H1 (cell line): ENCODE data around the gene TMEM179B. TPM values are rescaled to one million over a fixed set of nuclear protein-coding genes. Genes with fewer than 3 reads are reported as not detected.

ENCODE experiments used
- CTCF ChIA-PET: fragments of 300-600 bp; sonication (Branson Sonifier 250); formaldehyde crosslinking; loops from one replicate; lab custom pipeline; 2021; ENCODE audit not compliant: partially characterized antibody; lab: Charles Lee
- POLR2A ChIA-PET: fragments of 300-600 bp; sonication (Branson Sonifier 250); formaldehyde crosslinking; loops from one replicate; lab custom pipeline; 2021; ENCODE audit warnings: inconsistent platforms; ENCODE audit not compliant: partially characterized antibody; lab: Charles Lee
- DNase-seq, 2 experiments: peaks; one replicate each; pipeline versions ENCODE4 v3.0.0 to v3.0.0-alpha.2; 2010 to 2022; ENCODE audit warnings: low spot score in 2 of 2, low read depth in 1 of 2, mixed read lengths in 1 of 2
- FAIRE-seq: peaks from 2 replicates; lab custom pipeline; 2011; peaks lifted over from hg19 to GRCh38; lab: Jason Lieb, UNC
- H2AFZ ChIP-seq: 2 replicates; pipeline ENCODE4 v1.8.1; 2012; ENCODE audit warnings: low read length, inconsistent platforms
- H2AK5ac ChIP-seq: 2 replicates; pipeline ENCODE4 v1.6.1; 2013; ENCODE audit warnings: low read depth, low read length
- H2BK120ac ChIP-seq: replicated peaks from 2 replicates; pipeline ENCODE3; 2013; ENCODE audit warnings: low read depth, low read length, inconsistent platforms
- H2BK12ac ChIP-seq: 2 replicates; pipeline ENCODE4 v1.6.1; 2013; ENCODE audit warnings: low read depth, low read length
- H2BK15ac ChIP-seq: 2 replicates; pipeline ENCODE4 v1.6.1; 2013; ENCODE audit warnings: low read length
- H2BK20ac ChIP-seq: 2 replicates; pipeline ENCODE4 v1.6.1; 2013; ENCODE audit warnings: low read length
- H2BK5ac ChIP-seq: 2 replicates; pipeline ENCODE4 v1.6.1; 2013; ENCODE audit warnings: low read depth, low read length
- H3K14ac ChIP-seq: 2 replicates; pipeline ENCODE4 v1.6.1; 2013; ENCODE audit warnings: inconsistent platforms; ENCODE audit not compliant: insufficient read length
- H3K18ac ChIP-seq: 2 replicates; pipeline ENCODE4 v1.6.1; 2013; ENCODE audit warnings: low read length; ENCODE audit errors: extremely low read depth
- H3K23ac ChIP-seq: 2 replicates; pipeline ENCODE4 v1.6.1; 2013; ENCODE audit warnings: inconsistent platforms; ENCODE audit not compliant: insufficient read length
- H3K23me2 ChIP-seq: 2 replicates; pipeline ENCODE4 v1.6.1; 2013; ENCODE audit warnings: low read depth, low read length
- H3K27ac ChIP-seq: 2 replicates; pipeline ENCODE4 v1.6.1; 2011; ENCODE audit warnings: low read depth, low read length, inconsistent platforms
- H3K27me3 ChIP-seq, 4 experiments: replicated peaks in 1 of 4; 1 replicate in 1 of 4; 2 replicates in 3 of 4; pipeline versions ENCODE4 v1.6.1 to v1.8.1; 2011 to 2013; ENCODE audit warnings: low read length in 3 of 4, mild to moderate bottlenecking in 3 of 4, inconsistent platforms in 2 of 4, mixed read lengths in 2 of 4, moderate library complexity in 1 of 4; ENCODE audit not compliant: control insufficient read depth in 3 of 4, insufficient read depth in 3 of 4; ENCODE audit errors: extremely low read depth in 1 of 4
- H3K36me3 ChIP-seq, 4 experiments: 2 replicates each; pipeline versions ENCODE4 v1.6.1 to v1.8.1; 2011 to 2013; ENCODE audit warnings: mild to moderate bottlenecking in 4 of 4, low read length in 3 of 4, moderate library complexity in 2 of 4, control low read depth in 1 of 4, inconsistent platforms in 1 of 4; ENCODE audit not compliant: insufficient read depth in 4 of 4, control insufficient read depth in 2 of 4
- H3K4ac ChIP-seq: replicated peaks from 2 replicates; pipeline ENCODE3; 2013; ENCODE audit warnings: low read length, low read depth, mixed read lengths, inconsistent platforms; ENCODE audit not compliant: insufficient read length
- H3K4me1 ChIP-seq, 4 experiments: replicated peaks in 1 of 4; 1 replicate in 1 of 4; 2 replicates in 3 of 4; pipeline versions ENCODE4 v1.6.1 to v1.8.1; 2011 to 2013; ENCODE audit warnings: low read length in 3 of 4, inconsistent platforms in 2 of 4, mixed read lengths in 1 of 4; ENCODE audit not compliant: insufficient read depth in 4 of 4, control insufficient read depth in 3 of 4
- H3K4me2 ChIP-seq, 2 experiments: 2 replicates each; pipeline versions ENCODE4 v1.6.1 to v1.8.1; 2011 to 2013; ENCODE audit warnings: low read depth in 2 of 2, low read length in 2 of 2, control low read depth in 1 of 2, inconsistent platforms in 1 of 2, mild to moderate bottlenecking in 1 of 2; ENCODE audit not compliant: insufficient read depth in 1 of 2
- H3K4me3 ChIP-seq, 4 experiments: fragments of 200-600, 300-600 bp in 1 of 4; sonication (generic), shearing (Covaris generic), sonication (Bioruptor Twin) in 1 of 4; 2 replicates each; pipeline versions ENCODE4 v1.5.1 to v1.8.1; 2011 to 2016; ENCODE audit warnings: low read length in 4 of 4, low read depth in 3 of 4, control low read depth in 2 of 4, inconsistent platforms in 2 of 4, mild to moderate bottlenecking in 2 of 4, mixed read lengths in 1 of 4, moderate library complexity in 1 of 4; ENCODE audit not compliant: insufficient read depth in 2 of 4; ENCODE audit errors: extremely low read depth in 1 of 4
- H3K56ac ChIP-seq: replicated peaks from 2 replicates; pipeline ENCODE3; 2013; ENCODE audit warnings: low read depth, mild to moderate bottlenecking, mixed read lengths, low read length, inconsistent platforms; ENCODE audit not compliant: insufficient read length
- H3K79me1 ChIP-seq: 2 replicates; pipeline ENCODE4 v1.6.1; 2013; ENCODE audit warnings: low read depth, low read length, control low read depth
- H3K79me2 ChIP-seq, 2 experiments: 2 replicates each; pipeline versions ENCODE4 v1.6.1 to v1.8.1; 2012 to 2013; ENCODE audit warnings: low read length in 2 of 2, mild to moderate bottlenecking in 2 of 2, inconsistent platforms in 1 of 2; ENCODE audit not compliant: insufficient read depth in 2 of 2, control insufficient read depth in 1 of 2
- H3K9ac ChIP-seq, 4 experiments: replicated peaks in 1 of 4; 1 replicate in 1 of 4; 2 replicates in 3 of 4; pipeline versions ENCODE4 v1.6.1 to v1.8.1; 2011 to 2013; ENCODE audit warnings: low read depth in 3 of 4, low read length in 3 of 4, control low read depth in 2 of 4, mild to moderate bottlenecking in 2 of 4, moderate library complexity in 2 of 4, inconsistent platforms in 1 of 4; ENCODE audit errors: extremely low read depth in 1 of 4
- H3K9me3 ChIP-seq, 2 experiments: 2 replicates each; pipeline versions ENCODE4 v1.6.1 to v1.8.1; 2012 to 2013; ENCODE audit warnings: mild to moderate bottlenecking in 2 of 2, moderate library complexity in 2 of 2, control low read depth in 1 of 2, inconsistent platforms in 1 of 2, low read depth in 1 of 2, low read length in 1 of 2, mixed read lengths in 1 of 2; ENCODE audit not compliant: insufficient read depth in 2 of 2
- H4K20me1 ChIP-seq, 2 experiments: replicated peaks in 1 of 2; 2 replicates each; pipeline versions ENCODE3 to v1.8.1; 2011 to 2013; ENCODE audit warnings: inconsistent platforms in 2 of 2, low read length in 2 of 2, mild to moderate bottlenecking in 1 of 2; ENCODE audit not compliant: insufficient read depth in 2 of 2, control insufficient read depth in 1 of 2
- H4K5ac ChIP-seq: 2 replicates; pipeline ENCODE4 v1.6.1; 2013; ENCODE audit warnings: low read length, low read depth, mixed read lengths, inconsistent platforms; ENCODE audit not compliant: insufficient read length
- H4K8ac ChIP-seq: 2 replicates; pipeline ENCODE4 v1.8.0; 2013; ENCODE audit warnings: mild to moderate bottlenecking, moderate library complexity, low read length, inconsistent platforms; ENCODE audit not compliant: insufficient read depth; ENCODE audit errors: extremely low read depth
- H4K91ac ChIP-seq: replicated peaks from 2 replicates; pipeline ENCODE3; 2013; ENCODE audit warnings: low read length, mixed read lengths, inconsistent platforms; ENCODE audit not compliant: insufficient read length
- CTBP2 ChIP-seq: IDR thresholded peaks from 2 replicates; pipeline ENCODE4 v1.7.0; 2011; ENCODE audit warnings: borderline replicate concordance, mild to moderate bottlenecking, moderate library complexity, mixed read lengths, low read length; ENCODE audit not compliant: insufficient read depth, insufficient read length
- SP2 ChIP-seq: IDR thresholded peaks from 2 replicates; pipeline ENCODE4 v1.6.1; 2012; ENCODE audit warnings: mild to moderate bottlenecking, low read length, inconsistent platforms
- TBP ChIP-seq: IDR thresholded peaks from 2 replicates; pipeline ENCODE4 v1.6.1; 2011; ENCODE audit warnings: low read depth, low read length, improper control_type of control experiment
- USF2 ChIP-seq: IDR thresholded peaks from 2 replicates; pipeline ENCODE4 v1.6.1; 2011; ENCODE audit warnings: low read length, improper control_type of control experiment
- WGBS, 2 experiments: shearing (Covaris generic) in 1 of 2; methylation state at CpG; one replicate each; pipeline versions ENCODE4 v1.1.6 to v1.1.7; 2013 to 2015; ENCODE audit warnings: low lambda C conversion rate in 2 of 2, mixed read lengths in 2 of 2, inconsistent platforms in 1 of 2, low coverage in 1 of 2, missing lambda C conversion rate in 1 of 2; ENCODE audit not compliant: insufficient replicate concordance in 2 of 2, insufficient coverage in 1 of 2, insufficient read length in 1 of 2; ENCODE audit errors: extremely low coverage in 1 of 2, missing lambda C conversion rate in 1 of 2; 5-methylcytosine and 5-hydroxymethylcytosine counted together
- polyA plus RNA-seq, 7 experiments: library from polyadenylated mRNA; depleted of rRNA in 3 of 7; stranded (reverse) in 5 of 7; unstranded in 2 of 7; fragments of >200 nt in 5 of 7; fragments of 200-250 nt in 2 of 7; gene quantifications; 1 replicate in 5 of 7; 2 replicates in 1 of 7; 4 replicates in 1 of 7; pipeline versions ENCODE4 v1.2.1 to v1.2.3, GENCODE V29; 2011 to 2013; ENCODE audit warnings: missing spikeins in 2 of 7, mixed read lengths in 2 of 7
- total RNA-seq: library from RNA; stranded (reverse); fragmentation: NEBNext Ultra II Directional; extraction: Animal tissue kit (Norgen Biotek cat#: 25700); gene quantifications from 2 replicates; pipeline ENCODE4 v1.2.1, GENCODE V29; 2021

TMEM179B gene
- total and polyA plus RNA-seq, 2 of the 8 experiments (the other 6 are each of a cell fraction or from before 2014, with no cell fraction given), result 18.6 to 62.2 TPM

- Histone ChIP-seq H2BK120ac (no peak overlapping the region), H3K27ac (no peak overlapping the region), H2BK12ac (no peak overlapping the region)
- TF ChIP-seq CTBP2, result no peak
- TF ChIP-seq USF2, result no peak
- TF ChIP-seq SP2, result no peak
- TF ChIP-seq TBP, result no peak
- TF ChIP-seq, all 59 proteins: peak for 0
- Histone ChIP-seq H4K91ac (no peak overlapping the region), H3K27me3 (no peaks in the 10 kb centered on the region), H3K14ac (no peak overlapping the region), H4K5ac (no peak overlapping the region), H3K4me1 (peaks cover 0 to 3% (median 1%) of the 10 kb centered on the region in 4 experiments; a peak in 3 of 7 replicates), H3K79me2 (peaks cover 0 to 5% of the 10 kb centered on the region in 2 experiments; a peak in 1 of 4 replicates), H2BK20ac (no peak overlapping the region), H3K18ac (no peak overlapping the region), H3K36me3 (peaks cover 30 to 60% (median 52%) of the 10 kb centered on the region in 4 experiments), H2AK5ac (no peak overlapping the region), H2AFZ (no peak overlapping the region), H4K20me1 (peaks cover 0 to 3% of the 10 kb centered on the region in 2 experiments), H2BK15ac (no peak overlapping the region), H3K4me2 (no peak overlapping the region), H3K79me1 (no peaks in the 10 kb centered on the region; the same call in 1 of the 2 replicates), H3K4ac (no peak overlapping the region), H2BK5ac (no peak overlapping the region), H4K8ac (no peak overlapping the region), H3K56ac (no peak overlapping the region), H3K9me3 (no peaks in the 10 kb centered on the region), H3K4me3 (no peak overlapping the region), H3K23me2 (no peaks in the 10 kb centered on the region), H3K23ac (no peak overlapping the region), H3K9ac (no peak overlapping the region)
- WGBS, 2 experiments, result 89% methylated on average over 7 of the region's 7 CpGs; no CpG with 5 or more reads in 1 of the 2 experiments
- DNase-seq (no peak), FAIRE-seq (no peak)
- CTCF ChIA-PET, result interaction anchor here (0.7 to 3.9 kb wide), 4 partner anchors 9 to 81 kb away, joined by 4 to 19 read pairs (median 4); partner anchors contain the start of gene TMEM179B
- POLR2A ChIA-PET, result interaction anchor here (0.7 to 15.9 kb wide), 18 partner anchors 7 to 655 kb away, joined by 3 to 251 read pairs (median 4); partner anchors contain the start of genes C11orf98, CSKMT, LBHD1 and NXF1
Measured at GRCh38 chr11:62796281-62796680, 9.1 kb downstream of the TMEM179B start.
